ENCODE measurements around the gene RSF1.
"Not testable (repeated sequence)": the region's sequence is repeated elsewhere in the genome, so short reads cannot be mapped to it uniquely, and the experiment has no call there.

The RSF1 gene

DNA sequence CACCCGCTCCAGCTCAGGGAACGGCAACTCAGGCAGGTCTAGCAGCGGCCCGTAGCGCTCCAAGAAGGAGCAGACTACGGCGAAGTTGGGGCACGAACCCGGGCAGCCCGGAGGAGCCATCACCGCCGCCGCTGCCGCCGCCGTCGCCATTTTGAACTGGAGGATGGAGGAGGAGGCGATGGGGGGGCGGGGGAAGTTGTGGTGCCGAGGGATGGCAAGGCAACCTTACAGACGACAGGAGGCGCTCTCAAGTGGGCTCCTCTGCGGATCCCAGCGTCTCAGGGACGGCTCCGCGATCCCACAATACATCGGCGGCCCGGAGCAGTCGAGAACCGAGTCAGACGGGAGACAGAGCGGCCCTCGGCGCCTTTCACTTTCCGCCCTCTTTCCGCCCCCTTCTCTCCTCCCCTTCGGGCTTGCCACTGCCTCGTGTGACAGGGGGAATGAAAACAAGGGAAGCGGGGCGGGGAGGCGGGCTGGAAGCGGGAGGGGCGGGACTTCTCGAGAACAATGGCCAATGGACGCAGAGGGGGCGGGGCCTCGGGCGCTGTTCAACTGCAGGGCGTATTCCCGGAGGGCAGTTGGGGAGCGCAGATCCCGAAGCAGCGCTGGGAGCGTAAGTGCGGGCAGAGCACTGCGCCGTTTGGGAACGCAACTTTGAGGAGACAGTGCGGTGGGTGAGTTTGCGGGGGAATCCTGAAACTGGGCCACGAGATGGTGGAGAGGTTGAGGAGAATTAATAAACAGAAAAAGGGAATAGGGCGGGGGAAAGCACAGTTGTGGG, at the start of gene RSF1, which contains the start of gene AAMDC:
RSF1 (minus strand) TSS at position 158 of the 784 bp plus-strand sequence; CDS start at position 150, 8 bp downstream.
AAMDC (plus strand) TSS at position 580 of the 784 bp plus-strand sequence. CDS start 21,353 bp downstream, outside the sequence.
- peak; percentile 97 for DNase-seq (ENCODE audit: low spot score)

DNA sequence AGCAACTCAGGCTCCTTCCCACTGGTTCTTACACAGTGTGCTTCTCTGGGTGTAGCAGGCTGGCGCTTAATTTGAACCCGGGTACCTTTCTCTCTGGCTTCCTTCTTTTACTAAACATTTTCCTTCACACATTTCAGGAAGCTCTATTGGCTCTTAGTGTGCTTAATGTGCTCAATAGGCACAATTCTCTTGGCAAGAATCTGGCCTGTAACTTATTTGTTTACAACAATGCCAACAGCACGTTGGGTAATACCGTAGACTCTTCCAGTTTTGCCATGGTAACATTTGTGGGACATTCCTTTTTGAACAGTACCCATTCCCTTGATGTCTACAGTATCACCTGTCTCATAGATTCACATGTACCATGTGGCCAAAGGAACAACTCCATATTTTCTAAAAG, 48.2 kb upstream of the RSF1 start:
- no peak for DNase-seq (ENCODE audit: low spot score)

DNA sequence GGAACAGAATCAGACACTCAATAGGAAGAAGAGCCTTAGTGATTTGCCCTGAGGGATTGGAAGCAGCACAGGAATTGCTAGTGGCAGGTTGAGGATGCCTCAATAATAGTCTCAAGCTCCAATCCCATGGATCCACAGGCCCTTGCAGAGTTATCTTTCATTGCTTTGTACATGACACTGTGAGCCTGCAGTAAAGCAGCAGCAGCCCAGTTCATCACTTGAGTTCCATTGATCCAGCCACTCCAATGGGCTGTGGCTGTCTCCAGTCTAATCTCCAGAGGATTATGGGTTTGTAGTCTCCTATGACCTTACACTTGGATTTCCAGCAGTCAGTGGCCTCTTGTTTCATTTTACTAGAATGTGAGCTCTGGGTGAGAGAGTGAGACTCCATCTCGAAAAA, 45.8 kb upstream of the RSF1 start:
- no peak for DNase-seq (ENCODE audit: low spot score)

DNA sequence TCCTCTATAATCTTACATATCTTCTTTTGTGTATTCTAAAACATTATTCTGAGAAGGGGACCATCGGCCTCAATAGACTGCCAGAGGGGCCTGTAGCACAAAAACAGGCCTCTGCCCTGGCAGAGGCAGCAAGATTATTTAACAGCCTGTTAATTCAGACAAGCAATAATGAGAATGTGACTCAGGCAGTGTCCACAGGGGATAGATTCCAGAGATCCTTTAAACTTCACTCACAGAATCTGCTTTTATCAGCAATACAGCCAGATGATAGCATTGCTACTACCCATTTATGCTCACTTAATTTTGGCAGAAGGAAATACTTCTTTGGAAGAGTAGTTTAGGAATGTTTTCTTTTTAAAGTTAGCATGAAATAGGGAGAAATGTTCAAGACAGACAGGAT, 45.3 kb upstream of the RSF1 start:
- DNase-seq (ENCODE audit: low spot score): no peak

- not testable (repeated sequence) for DNase-seq (ENCODE audit: low spot score)
Observed at GRCh38 chr11:77861444-77861843, 40.9 kb upstream of the RSF1 start.

- not testable (repeated sequence) for DNase-seq (ENCODE audit: low spot score)
Observed at GRCh38 chr11:77857906-77858457, 37.5 kb upstream of the RSF1 start.

DNA sequence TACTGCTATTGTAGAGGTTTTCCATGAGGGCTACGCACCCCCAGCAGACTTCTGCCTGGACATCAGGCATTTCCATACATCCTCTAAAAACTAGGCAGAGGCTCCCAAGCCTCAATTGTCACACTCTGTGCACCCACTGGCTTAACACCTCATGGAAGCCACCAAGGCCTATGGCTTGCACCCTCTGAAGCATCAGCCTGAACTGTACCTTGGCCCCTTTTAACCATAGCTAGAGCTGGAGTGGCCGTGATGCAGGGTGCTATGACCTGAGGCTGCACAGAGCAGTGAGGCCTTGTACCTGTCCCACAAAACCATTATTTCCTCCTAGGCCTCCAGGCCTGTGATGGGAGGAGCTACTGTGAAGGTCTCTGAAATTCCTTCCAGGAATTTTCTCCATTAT, 34.3 kb upstream of the RSF1 start:
- DNase-seq (ENCODE audit: low spot score): no peak

DNA sequence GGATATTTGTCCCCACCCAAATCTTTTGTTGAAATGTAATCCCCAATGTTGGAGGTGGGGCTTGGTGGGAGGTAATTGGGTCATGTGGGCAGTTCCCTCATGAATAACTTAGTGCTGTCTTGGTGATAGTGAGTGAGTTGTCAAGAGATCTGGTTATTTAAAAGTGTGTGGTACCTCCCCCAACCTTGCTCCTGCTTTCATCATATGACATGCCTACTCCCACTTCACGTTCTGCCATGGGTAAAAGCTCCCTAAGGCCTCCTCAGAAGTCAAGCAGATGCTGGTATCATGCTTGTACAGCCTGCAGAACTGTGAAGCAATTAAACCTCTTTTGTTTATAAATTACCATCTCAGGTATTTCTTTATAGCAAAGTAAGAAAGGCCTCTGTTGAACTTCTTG, 31.0 kb upstream of the RSF1 start:
- no peak for DNase-seq (ENCODE audit: low spot score)

GRCh38 chr11:77843700-77844099, 23.2 kb upstream of the RSF1 start:
- DNase-seq (ENCODE audit: low spot score): not testable (repeated sequence)

DNA sequence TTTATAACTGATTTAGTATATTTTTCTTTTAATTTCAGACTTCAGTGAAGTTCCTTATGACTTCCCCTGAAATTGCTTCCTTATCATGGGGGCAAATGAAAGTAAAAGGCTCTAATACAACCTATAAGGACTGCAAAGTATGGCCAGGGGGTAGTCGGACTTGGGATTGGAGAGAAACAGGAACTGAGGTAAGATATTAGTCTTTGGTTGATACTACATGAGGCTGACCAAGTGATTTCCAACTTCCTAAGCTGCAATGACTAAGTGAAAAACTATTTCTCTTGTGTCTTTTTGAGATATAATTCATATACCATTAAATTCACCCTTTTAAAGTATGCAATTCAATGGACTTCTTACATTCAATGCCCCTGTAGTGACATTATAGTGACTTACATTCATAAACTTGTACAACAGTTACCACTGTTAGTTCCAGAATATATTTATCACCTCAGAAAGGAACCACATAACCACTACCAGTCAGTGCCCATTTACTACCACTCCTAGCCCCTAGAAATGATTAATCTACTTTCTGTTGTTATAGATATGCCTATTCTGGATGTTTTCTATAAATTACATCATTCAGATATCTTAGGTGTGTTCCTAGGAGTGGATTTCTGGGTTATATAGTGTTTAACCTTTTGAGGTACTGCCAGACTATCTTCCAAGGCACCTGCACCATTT, 22.1 kb upstream of the RSF1 start:
- DNase-seq (ENCODE audit: low spot score): no peak

GRCh38 chr11:77833302-77833701, 12.8 kb upstream of the RSF1 start:
- DNase-seq (ENCODE audit: low spot score): no peak

GRCh38 chr11:77828926-77829325, 8.4 kb upstream of the RSF1 start:
- no peak for DNase-seq (ENCODE audit: low spot score)

DNA sequence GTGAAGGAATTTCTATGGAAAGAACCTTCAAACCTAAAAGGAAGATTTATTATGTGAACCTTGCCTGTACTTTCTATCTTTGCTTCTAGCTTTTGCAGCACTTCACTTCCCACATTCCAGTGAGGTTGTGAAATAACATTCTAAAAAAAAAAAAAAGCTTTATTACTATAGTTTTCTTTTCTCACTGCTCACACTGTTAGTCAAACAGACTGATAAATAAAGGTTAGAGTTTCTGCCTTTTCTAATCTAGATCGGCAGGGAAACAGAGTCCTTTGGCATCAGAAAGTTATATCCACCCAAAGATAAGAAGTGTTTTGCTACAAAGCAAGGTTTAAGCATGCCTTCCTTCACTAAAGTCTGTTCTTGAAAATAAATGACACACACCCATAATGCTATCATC, 3.3 kb upstream of the RSF1 start:
- no peak for DNase-seq (ENCODE audit: low spot score)

- not testable (repeated sequence) for DNase-seq (ENCODE audit: low spot score)
Observed at GRCh38 chr11:77822126-77822525, 1.6 kb upstream of the RSF1 start.

DNA sequence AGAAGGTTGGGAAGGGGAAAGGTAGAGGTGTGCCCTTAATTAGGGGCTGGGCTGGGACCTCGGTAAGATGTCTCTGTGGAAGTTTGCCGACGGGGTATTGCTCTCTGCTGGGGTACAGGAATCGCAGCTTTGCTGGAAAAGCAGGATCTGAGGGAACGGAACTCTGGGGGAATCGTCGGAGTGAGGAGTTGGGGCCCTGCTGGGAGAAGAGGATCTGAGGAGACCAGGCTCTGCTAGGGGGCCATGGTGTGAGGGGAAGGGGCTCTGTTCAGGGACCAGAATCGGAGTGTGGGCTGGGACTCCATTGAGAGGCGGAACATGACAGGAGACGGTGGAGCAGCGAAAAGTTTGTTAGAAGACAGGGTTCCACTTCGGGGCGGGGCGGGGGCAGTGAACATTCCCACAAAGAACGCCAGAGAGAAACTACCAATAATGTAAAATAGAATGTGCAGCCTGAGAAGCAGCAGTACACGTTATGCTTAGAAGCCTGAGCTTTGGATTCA, 878 bp upstream of the RSF1 start:
- DNase-seq (ENCODE audit: low spot score): no peak

GRCh38 chr11:77819921-77820564, 479 bp downstream of the RSF1 start:
- peak; percentile 19 for DNase-seq (ENCODE audit: low spot score)

DNA sequence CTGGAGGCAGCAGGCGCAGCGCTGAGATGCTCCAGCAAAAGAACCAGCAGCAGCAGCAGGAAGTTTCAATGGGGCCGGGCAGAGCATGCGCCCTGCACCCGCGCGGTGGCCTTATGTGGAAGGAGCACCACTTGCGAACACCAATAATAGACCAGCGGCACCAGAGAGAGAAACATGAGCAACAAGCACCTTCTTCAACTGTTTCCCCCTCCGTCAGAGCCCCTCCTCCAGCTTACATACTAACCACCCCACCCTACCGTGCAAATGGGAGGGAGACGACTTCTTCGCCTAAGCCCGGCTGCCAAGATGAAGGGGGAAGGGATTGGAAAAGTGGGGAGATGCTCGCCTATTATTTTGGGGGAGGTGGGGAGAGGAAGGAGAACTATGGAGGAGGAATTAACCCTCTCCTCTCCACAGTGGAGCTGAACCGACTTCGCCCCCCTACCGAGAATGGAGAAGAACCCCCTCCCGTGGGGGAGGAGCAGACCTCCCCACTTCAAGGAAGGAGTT, 1.1 kb downstream of the RSF1 start:
- DNase-seq (ENCODE audit: low spot score): peak; percentile 83

DNA sequence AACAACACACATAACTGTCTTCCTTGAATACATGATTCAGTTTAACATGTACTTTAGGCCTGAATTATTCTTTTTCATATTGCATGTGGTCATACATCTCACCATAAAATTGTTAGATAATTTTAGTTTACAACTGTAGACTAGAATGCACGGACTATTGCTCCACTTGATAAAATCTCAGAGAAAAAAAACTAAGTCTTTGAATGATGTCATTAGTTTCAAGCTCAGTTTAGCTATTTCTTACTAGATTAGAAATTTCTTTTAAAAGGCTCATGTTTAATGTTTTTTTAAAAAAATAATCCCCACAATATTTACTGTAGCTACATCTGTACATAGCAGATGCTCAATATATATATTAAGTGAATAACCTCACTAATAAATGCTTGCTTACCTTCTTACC, 5.1 kb downstream of the RSF1 start:
- DNase-seq (ENCODE audit: low spot score): no peak

GRCh38 chr11:77814848-77815247, 5.7 kb downstream of the RSF1 start:
- DNase-seq (ENCODE audit: low spot score): no peak

DNA sequence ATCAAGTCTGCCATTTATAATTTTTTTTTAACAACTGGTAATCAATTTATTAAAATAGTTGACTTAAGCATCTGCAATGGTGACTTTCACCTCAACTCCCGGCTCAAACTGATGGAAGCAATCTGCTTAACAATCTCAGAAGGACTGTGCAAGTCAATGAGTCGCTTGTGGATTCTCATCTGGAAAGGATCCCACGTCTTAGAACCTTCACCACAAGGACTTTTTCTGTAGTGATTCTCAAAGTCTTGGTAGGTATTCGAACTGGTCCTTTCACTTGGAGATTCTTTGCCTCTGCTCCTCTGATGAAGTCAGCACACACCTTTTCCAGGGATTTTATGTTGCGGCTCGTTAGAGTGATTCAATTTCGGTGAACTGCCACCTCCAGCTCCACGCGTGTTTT, 7.3 kb downstream of the RSF1 start:
- DNase-seq (ENCODE audit: low spot score): no peak

DNA sequence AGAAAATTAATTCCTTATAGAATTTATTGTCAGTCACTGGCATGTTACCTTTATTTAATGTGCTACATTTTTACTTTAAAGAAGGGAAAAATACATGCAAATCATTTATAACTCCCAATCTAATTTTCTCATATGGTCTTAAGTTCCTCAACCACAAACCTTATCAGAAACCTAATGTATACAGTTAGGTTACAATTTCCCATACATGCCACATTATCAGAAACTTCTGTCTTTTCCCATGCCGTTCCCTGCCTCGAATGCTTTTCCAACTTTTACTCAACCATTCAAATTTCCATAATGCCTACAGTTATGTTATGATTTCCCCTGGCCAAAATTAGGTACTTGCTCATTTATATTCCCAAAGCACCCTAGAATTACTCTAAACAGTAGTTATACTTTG, 13.5 kb downstream of the RSF1 start:
- no peak for DNase-seq (ENCODE audit: low spot score)

DNA sequence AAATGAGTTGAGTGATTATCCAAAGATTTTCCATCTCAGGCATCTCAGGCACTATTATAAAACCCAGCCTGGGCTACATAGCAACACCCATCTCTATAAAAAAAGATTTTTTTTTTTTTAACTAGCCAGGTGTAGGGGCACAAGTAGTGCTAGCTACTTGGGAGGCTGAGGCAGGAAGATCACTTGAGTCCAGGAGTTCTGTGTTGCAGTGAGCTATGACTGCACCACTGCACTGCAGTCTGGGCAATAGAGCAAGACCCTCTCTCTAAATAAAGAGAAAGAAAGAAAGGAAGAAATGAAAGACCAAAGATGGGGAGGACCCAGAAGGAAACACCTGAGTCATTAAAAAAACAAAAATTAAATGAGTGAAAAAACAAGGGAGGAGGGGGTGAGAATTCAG, 14.1 kb downstream of the RSF1 start:
- no peak for DNase-seq (ENCODE audit: low spot score)

All from CD4-positive, alpha-beta T cell treated with Interleukin-15 for 4 hours (primary cell).